HEK293T (cell line): Measurements from ENCODE around the gene CEP170B.

Source experiments
- CTCF ChIA-PET: fragments of 350-600 bp; formaldehyde crosslinking; extraction: SDS; loops from one replicate; lab custom pipeline; 2021; ENCODE audit warnings: antibody characterized with exemption, inconsistent platforms; lab: Yijun Ruan, JAX
- POLR2A ChIA-PET: fragments of 350-600 bp; formaldehyde crosslinking; extraction: SDS; loops from one replicate; lab custom pipeline; 2020; ENCODE audit warnings: antibody characterized with exemption, inconsistent platforms; lab: Yijun Ruan, JAX
- DNase-seq: peaks from one replicate; pipeline ENCODE4 v3.0.0; 2012; ENCODE audit warnings: mixed read lengths; ENCODE audit errors: extremely low spot score
- ARNT ChIP-seq: fragments of 450-650 bp; IDR thresholded peaks from 2 replicates; pipeline ENCODE4 v1.6.1; 2017; ENCODE audit warnings: mild to moderate bottlenecking
- BHLHE40 ChIP-seq: fragments of 450-650 bp; IDR thresholded peaks from 2 replicates; pipeline ENCODE4 v1.6.1; 2016; ENCODE audit warnings: mild to moderate bottlenecking, moderate library complexity, borderline replicate concordance
- CTBP1 ChIP-seq: fragments of 450-650 bp; IDR thresholded peaks from 2 replicates; pipeline ENCODE4 v1.6.1; 2016; ENCODE audit warnings: borderline replicate concordance
- ELF4 ChIP-seq: fragments of 450-650 bp; IDR thresholded peaks from 2 replicates; pipeline ENCODE4 v1.6.1; 2017; ENCODE audit warnings: antibody characterized with exemption
- FOXA1 ChIP-seq: fragments of 450-650 bp; IDR thresholded peaks from 2 replicates; pipeline ENCODE4 v1.6.1; 2016; ENCODE audit warnings: mild to moderate bottlenecking
- FOXK2 ChIP-seq: fragments of 450-650 bp; IDR thresholded peaks from 2 replicates; pipeline ENCODE4 v1.6.1; 2016; ENCODE audit warnings: mild to moderate bottlenecking
- FOXM1 ChIP-seq: fragments of 450-650 bp; IDR thresholded peaks from 2 replicates; pipeline ENCODE4 v1.6.1; 2017; ENCODE audit warnings: mild to moderate bottlenecking, borderline replicate concordance
- HDGF ChIP-seq: fragments of 450-650 bp; IDR thresholded peaks from 2 replicates; pipeline ENCODE4 v1.6.1; 2017; ENCODE audit warnings: antibody characterized with exemption, borderline replicate concordance
- L3MBTL2 ChIP-seq: fragments of 450-650 bp; conservative IDR thresholded peaks from 2 replicates; pipeline ENCODE4 v1.6.1; 2016; ENCODE audit warnings: mild to moderate bottlenecking
- LEF1 ChIP-seq: fragments of 450-650 bp; IDR thresholded peaks from 2 replicates; pipeline ENCODE4 v1.6.1; 2017; ENCODE audit warnings: mild to moderate bottlenecking, borderline replicate concordance
- NFRKB ChIP-seq: fragments of 450-650 bp; IDR thresholded peaks from 2 replicates; pipeline ENCODE4 v1.6.1; 2016; ENCODE audit warnings: mild to moderate bottlenecking, moderate library complexity
- SP1 ChIP-seq: fragments of 450-650 bp; IDR thresholded peaks from 2 replicates; pipeline ENCODE4 v1.6.1; 2017
- SUZ12 ChIP-seq: fragments of 450-650 bp; IDR thresholded peaks from 2 replicates; pipeline ENCODE4 v1.6.1; 2016; ENCODE audit warnings: mild to moderate bottlenecking
- TARDBP ChIP-seq: fragments of 450-650 bp; IDR thresholded peaks from 2 replicates; pipeline ENCODE4 v1.6.1; 2016
- ZNF384 ChIP-seq: fragments of 450-650 bp; IDR thresholded peaks from 2 replicates; pipeline ENCODE4 v1.6.1; 2016
- TF ChIP-seq, protein P1 (sequence below): fragments of 450-650 bp; IDR thresholded peaks from 2 replicates; pipeline ENCODE4 v1.6.1; 2016

The CEP170B gene

DNA sequence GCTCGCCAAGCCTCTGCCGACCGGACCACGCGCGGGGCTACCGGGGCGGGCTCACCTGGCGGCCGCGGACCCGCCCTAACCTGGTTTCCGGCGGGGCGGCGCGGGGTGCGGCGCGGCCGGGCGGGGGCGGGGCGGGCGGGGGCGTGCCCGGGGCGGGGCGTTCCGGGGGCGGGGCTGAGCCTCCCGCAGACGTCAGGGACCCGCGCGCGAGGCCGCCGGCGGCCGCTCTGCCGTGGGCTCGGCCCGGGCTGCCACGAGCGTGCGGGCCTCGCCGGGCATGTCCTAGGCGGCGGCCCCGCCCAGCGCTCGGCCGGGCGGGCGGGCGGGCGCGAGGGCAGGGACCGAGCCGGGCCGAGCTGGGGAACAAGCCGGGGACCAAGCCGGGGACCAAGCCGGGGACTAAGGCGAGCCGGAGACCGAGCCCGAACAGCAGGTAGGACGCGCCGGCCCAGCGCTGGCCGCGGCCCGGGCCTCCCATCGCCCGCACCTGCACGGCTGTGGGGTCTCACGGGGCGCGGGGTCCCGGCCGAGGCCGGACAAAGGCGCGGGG, at the start of gene CEP170B:
TSS of gene CEP170B (plus strand) at position 188 of the 550 bp plus-strand sequence. CDS start 3,183 bp downstream, outside the sequence.
- CTCF ChIA-PET: no interaction called here
- peak; percentile 89 for DNase-seq
- POLR2A ChIA-PET: interaction anchor here (1.1 kb wide), 2 partner anchors 11 to 112 kb away, joined by 3 to 4 read pairs; partner anchors contain the start of gene SIVA1
- TF ChIP-seq ZNF384 (no peak), NFRKB (no peak), SUZ12 (no peak), TARDBP (no peak), FOXA1 (no peak), FOXK2 (no peak), LEF1 (no peak), HDGF (no peak), FOXM1 (no peak), ELF4 (no peak), ARNT (no peak), CTBP1 (no peak), L3MBTL2 (no peak), BHLHE40 (no peak), SP1 (no peak)
- TF ChIP-seq, protein P1, sequence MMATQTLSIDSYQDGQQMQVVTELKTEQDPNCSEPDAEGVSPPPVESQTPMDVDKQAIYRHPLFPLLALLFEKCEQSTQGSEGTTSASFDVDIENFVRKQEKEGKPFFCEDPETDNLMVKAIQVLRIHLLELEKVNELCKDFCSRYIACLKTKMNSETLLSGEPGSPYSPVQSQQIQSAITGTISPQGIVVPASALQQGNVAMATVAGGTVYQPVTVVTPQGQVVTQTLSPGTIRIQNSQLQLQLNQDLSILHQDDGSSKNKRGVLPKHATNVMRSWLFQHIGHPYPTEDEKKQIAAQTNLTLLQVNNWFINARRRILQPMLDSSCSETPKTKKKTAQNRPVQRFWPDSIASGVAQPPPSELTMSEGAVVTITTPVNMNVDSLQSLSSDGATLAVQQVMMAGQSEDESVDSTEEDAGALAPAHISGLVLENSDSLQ: no peak

DNA sequence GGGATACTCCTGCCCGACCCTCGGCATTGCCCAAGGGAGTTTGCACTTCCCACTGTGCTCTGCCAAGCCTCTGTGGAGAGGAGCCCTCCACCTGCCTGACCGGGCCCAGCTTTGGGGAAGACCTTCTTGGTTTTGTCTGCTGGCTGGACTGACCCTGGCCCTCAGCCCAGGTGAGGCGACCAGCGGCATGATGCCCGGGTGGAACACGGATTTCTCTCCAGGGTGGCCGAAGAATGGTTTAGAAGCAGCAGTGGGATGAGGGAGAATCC, 48.5 kb upstream of the CEP170B start:
- POLR2A ChIA-PET: interaction anchor here (1.1 kb wide), 1 partner anchor 19 kb away, joined by 4 read pairs; no protein-coding TSS in a partner anchor
- TF ChIP-seq TARDBP: no peak
- no peak for TF ChIP-seq FOXA1
- no peak for TF ChIP-seq SUZ12
- no peak for TF ChIP-seq HDGF
- no peak for TF ChIP-seq CTBP1
- TF ChIP-seq NFRKB: no peak
- no peak for TF ChIP-seq BHLHE40
- no peak for TF ChIP-seq ARNT
- no peak for TF ChIP-seq SP1
- TF ChIP-seq ELF4: no peak
- TF ChIP-seq LEF1: no peak
- TF ChIP-seq FOXK2: no peak
- TF ChIP-seq L3MBTL2: no peak
- no peak for TF ChIP-seq FOXM1
- TF ChIP-seq ZNF384: no peak
- CTCF ChIA-PET: no interaction called here
- no peak for DNase-seq

DNA sequence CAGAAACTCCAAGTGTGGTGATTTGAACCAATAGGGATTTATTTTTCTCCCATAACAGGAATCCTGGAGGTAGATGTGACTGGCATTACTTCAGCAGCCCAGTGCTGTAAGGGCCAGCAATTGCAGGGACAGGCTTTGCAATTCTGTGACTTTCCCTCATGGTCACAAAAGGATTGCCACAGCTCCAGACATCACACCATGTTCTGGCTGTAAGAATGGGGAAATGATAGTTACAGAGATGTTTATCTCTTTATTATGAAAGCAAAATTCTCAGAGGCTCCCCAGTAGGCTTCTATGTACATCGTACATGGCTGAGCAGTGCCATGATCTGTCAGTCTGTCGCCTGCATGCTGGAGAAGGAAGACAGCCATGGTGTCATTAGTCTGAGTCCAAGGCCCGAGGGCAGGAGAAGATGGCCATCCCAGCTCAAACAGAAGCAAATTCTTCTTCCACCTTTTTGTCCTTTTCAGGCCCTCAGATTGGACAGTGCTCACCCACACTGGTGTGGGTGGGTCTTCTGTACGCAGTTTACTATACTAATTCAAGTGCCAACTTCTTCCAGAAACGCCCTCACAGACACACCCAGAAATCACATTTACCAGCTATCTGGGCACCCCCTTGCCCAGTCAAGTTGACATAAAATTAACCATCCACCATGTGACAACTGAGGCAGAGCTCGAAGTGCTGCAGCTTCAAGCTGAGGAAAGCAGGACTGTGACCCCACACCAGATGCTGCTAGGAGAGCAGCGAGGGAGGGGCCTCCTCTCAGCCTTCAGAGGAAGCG, 46.9 kb upstream of the CEP170B start:
- ChIA-PET CTCF (no interaction called here), POLR2A (interaction anchor here (1.0 kb wide), 1 partner anchor 66 kb away, joined by 4 read pairs; the partner anchor contains the start of gene SIVA1)
- DNase-seq: no peak
- TF ChIP-seq CTBP1 (no peak), NFRKB (no peak), SUZ12 (no peak), ARNT (no peak), FOXK2 (no peak), ZNF384 (no peak), SP1 (no peak), HDGF (no peak), FOXA1 (no peak), BHLHE40 (no peak), ELF4 (no peak), FOXM1 (no peak), TARDBP (no peak), L3MBTL2 (no peak), LEF1 (no peak)
- TF ChIP-seq, protein P1: no peak

DNA sequence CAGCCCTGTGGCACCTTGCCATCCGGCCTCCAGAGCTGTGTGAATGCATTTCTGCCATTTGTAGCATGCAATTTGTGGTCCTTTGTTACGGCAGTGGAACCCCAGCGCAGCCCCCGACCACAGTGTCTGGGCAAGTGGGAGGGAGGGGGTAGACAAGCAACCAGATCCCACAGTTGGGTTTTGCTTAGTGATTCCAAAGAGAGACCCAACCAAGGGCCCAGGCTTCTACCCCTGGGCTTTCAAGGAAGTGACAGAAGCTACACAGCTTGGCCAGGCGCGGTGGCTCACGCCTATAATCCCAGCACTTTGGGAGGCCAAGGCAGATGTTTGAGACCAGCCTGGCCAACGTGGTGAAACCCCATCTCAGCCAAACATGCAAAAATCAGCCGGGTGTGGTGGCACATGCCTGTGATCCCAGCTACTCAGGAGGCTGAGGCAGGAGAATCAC, 46.3 kb upstream of the CEP170B start:
- TF ChIP-seq LEF1: no peak
- ChIA-PET CTCF (no interaction called here), POLR2A (interaction anchor here (1.0 kb wide), 1 partner anchor 66 kb away, joined by 4 read pairs; the partner anchor contains the start of gene SIVA1)
- no peak for DNase-seq

DNA sequence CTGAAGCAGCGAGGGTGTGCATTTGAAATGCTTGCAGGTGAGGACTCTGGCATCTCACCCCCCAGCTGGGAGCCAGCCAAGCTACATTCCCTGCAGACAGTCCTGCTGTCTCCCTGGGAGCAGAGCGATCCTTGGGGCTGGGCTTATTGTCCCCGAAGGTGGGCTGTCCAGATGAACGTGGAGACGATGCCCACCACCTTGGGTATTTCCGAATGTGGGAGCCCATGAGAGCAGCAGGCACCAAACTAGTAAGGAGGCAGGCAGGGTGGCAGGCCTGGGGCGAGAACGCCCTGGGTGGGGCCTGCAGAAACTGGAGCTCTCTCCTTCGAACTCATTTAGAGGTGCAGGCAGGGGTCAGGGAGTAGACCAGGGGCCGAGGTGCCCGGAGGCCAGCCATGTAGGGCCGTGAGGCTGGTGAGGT, 45.7 kb upstream of the CEP170B start:
- ChIA-PET CTCF (interaction anchor here (0.6 kb wide), 1 partner anchor 51 kb away, joined by 4 read pairs; no protein-coding TSS in a partner anchor), POLR2A (interaction anchor here (1.0 kb wide), 1 partner anchor 67 kb away, joined by 4 read pairs; the partner anchor contains the start of gene SIVA1)
- no peak for TF ChIP-seq HDGF
- TF ChIP-seq, protein P1: no peak
- TF ChIP-seq SUZ12: no peak
- no peak for TF ChIP-seq FOXK2
- no peak for TF ChIP-seq FOXM1
- TF ChIP-seq ELF4: no peak
- no peak for TF ChIP-seq CTBP1
- TF ChIP-seq NFRKB: no peak
- no peak for TF ChIP-seq TARDBP
- no peak for TF ChIP-seq BHLHE40
- TF ChIP-seq FOXA1: no peak
- no peak for TF ChIP-seq ZNF384
- TF ChIP-seq LEF1: no peak
- TF ChIP-seq SP1: no peak
- no peak for TF ChIP-seq ARNT
- TF ChIP-seq L3MBTL2: no peak
- DNase-seq: no peak
